HepG2 (cell line): ENCODE results near the gene BCKDHA. TPM values are rescaled to one million over a fixed set of nuclear protein-coding genes. Genes with fewer than 3 reads are reported as not detected.
A peak's percentile ranks its signal among the peaks of the same experiment; 100 is the strongest.

Source experiments
- AGO2 ChIP-seq: fragments of 200-400 bp; formaldehyde crosslinking; optimal IDR thresholded peaks from 2 replicates; pipeline ENCODE3; 2017; ENCODE audit warnings: mild to moderate bottlenecking, low read depth, low read length, moderate library complexity
- EZH2 ChIP-seq: conservative IDR thresholded peaks from 2 replicates; pipeline ENCODE4 v1.6.1; 2012; ENCODE audit warnings: mild to moderate bottlenecking, low read depth, low read length, moderate library complexity
- FOXC1 ChIP-seq: sonication (generic); formaldehyde crosslinking; IDR thresholded peaks from 2 replicates; pipeline ENCODE4 v1.8.0; 2022; ENCODE audit warnings: mild to moderate bottlenecking, missing genetic modification reagents, borderline replicate concordance
- HDAC2 ChIP-seq: sonication (generic); formaldehyde crosslinking; IDR thresholded peaks from 2 replicates; pipeline ENCODE4 v1.4.0; 2020; ENCODE audit warnings: missing genetic modification reagents
- HMGXB4 ChIP-seq, 2 experiments: sonication (generic) in 1 of 2; formaldehyde crosslinking in 1 of 2; IDR thresholded peaks; 2 replicates each; pipeline versions ENCODE4 v1.4.0 to v1.6.1; 2018 to 2020; ENCODE audit warnings: missing genetic modification reagents in 2 of 2, borderline replicate concordance in 1 of 2, low read depth in 1 of 2, mild to moderate bottlenecking in 1 of 2, missing biosample characterization in 1 of 2
- NCOA2 ChIP-seq: sonication (generic); formaldehyde crosslinking; IDR thresholded peaks from 2 replicates; pipeline ENCODE4 v1.8.0; 2022; ENCODE audit warnings: inconsistent platforms
- PRDM10 ChIP-seq: sonication (generic); formaldehyde crosslinking; IDR thresholded peaks from 2 replicates; pipeline ENCODE4 v1.4.0; 2020; ENCODE audit warnings: low read depth, missing genetic modification reagents
- SP5 ChIP-seq: IDR thresholded peaks from 2 replicates; pipeline ENCODE4 v1.6.1; 2016; ENCODE audit warnings: low read depth, borderline replicate concordance
- ZNF512 ChIP-seq: sonication (generic); formaldehyde crosslinking; IDR thresholded peaks from 2 replicates; pipeline ENCODE4 v1.4.0; 2020; ENCODE audit warnings: mild to moderate bottlenecking, missing genetic modification reagents
- ZNF543 ChIP-seq: sonication (generic); formaldehyde crosslinking; IDR thresholded peaks from 2 replicates; pipeline ENCODE4 v1.4.0; 2020; ENCODE audit warnings: mild to moderate bottlenecking, missing genetic modification reagents
- ZNF572 ChIP-seq: sonication (generic); formaldehyde crosslinking; IDR thresholded peaks from 2 replicates; pipeline ENCODE4 v1.5.1; 2020; ENCODE audit warnings: mild to moderate bottlenecking, missing genetic modification reagents
- ZSCAN20 ChIP-seq: sonication (generic); formaldehyde crosslinking; IDR thresholded peaks from 2 replicates; pipeline ENCODE4 v1.4.0; 2020; ENCODE audit warnings: missing genetic modification reagents, mild to moderate bottlenecking, borderline replicate concordance
- polyA plus RNA-seq, 8 experiments: library from polyadenylated mRNA; depleted of rRNA in 3 of 8; stranded (reverse) in 7 of 8; unstranded in 1 of 8; fragments of >200 nt; fragmentation: Illumina TruSeq in 4 of 8; extraction: Trizol in 4 of 8; gene quantifications; 2 replicates each; pipeline versions ENCODE4 v1.2.1 to v1.2.3, GENCODE V29; 2011 to 2016; ENCODE audit warnings: low read depth in 4 of 8, missing spikeins in 1 of 8, mixed read lengths in 1 of 8; ENCODE audit not compliant: insufficient read depth in 1 of 8
- total RNA-seq, 5 experiments: library from RNA; depleted of rRNA; stranded (reverse); fragments of >200 nt; fragmentation: Illumina TruSeq; extraction: Trizol; gene quantifications; 2 replicates each; pipeline ENCODE4 v1.2.3, GENCODE V29; 2016; ENCODE audit warnings: low read depth in 1 of 5
- TF ChIP-seq, protein P1 (sequence below): sonication (generic); formaldehyde crosslinking; IDR thresholded peaks from 2 replicates; pipeline ENCODE4 v1.4.0; 2020; ENCODE audit warnings: missing genetic modification reagents
- TF ChIP-seq, protein P2 (sequence below): sonication (generic); formaldehyde crosslinking; IDR thresholded peaks from 2 replicates; pipeline ENCODE4 v1.4.0; 2020; ENCODE audit warnings: missing genetic modification reagents
- TF ChIP-seq, protein P3 (sequence below): sonication (generic); formaldehyde crosslinking; IDR thresholded peaks from 2 replicates; pipeline ENCODE4 v1.5.0; 2020; ENCODE audit warnings: mild to moderate bottlenecking, missing genetic modification reagents, borderline replicate concordance

The BCKDHA gene
- total and polyA plus RNA-seq, 2 of the 13 experiments (the other 11 are each of a cell fraction or from before 2014, with no cell fraction given) = 11.8 to 31.5 TPM

DNA sequence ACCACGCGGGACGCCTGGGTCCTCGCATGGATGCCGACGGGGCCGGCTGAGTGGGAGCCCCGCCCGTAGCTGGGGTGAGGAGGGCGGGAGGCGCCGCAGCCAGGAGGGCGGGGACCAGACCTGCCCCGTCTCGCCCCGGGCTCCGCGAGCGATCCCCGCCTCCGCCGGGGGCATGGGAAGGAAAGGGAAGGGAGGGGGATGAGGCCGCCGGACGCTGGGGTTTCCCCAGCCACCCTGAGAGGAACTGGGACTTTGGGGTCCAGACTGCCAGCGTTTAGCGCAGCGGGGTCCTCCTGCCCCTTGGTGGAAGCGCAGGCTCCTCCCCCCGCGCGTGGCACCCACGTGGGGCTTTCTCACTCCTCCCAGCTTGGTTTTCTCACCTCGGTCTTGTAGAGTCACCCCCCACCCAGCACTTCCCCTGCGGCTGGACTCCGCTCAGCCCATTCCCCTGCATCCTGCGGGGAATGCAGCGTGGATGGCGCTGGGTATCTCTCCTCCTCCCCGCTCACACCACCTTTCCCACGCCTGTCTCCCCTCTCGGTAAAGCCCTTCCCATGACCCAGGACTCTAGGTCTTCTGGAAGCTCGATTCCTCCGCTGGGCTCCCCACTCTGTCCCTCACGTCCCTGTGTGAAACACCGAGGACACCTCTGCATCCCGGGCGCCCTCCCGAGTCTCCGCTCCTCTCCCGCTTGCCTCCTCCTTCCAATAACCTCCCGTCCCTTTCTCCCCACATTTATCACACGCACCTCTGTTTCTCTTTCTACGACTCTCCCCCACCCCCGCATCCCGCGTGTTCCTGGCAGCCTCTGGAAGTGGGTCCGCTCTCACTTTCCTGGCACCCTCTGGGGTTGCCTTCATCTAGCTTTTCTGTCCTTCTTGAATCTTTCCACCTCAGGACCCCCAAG lies 46.0 kb upstream of the BCKDHA start (continued):
- TF ChIP-seq HDAC2 (CRISPR knock-in tag) (0 out of 2 replicates have a peak, but pooled peaks have one; percentile 12), HMGXB4 (CRISPR knock-in tag; IDR thresholded peaks at IDR 0.05; ENCODE audit: borderline replicate concordance in 1 of 2, low read depth in 1 of 2) (peak in 1 of 2 experiments; percentile 23; a peak in 1 of 4 replicates), ZNF543 (CRISPR knock-in tag) (0 out of 2 replicates have a peak, but pooled peaks have one; percentile 40), NCOA2 (CRISPR knock-in tag) (no peak), ZNF512 (CRISPR knock-in tag) (no peak), PRDM10 (0 out of 2 replicates have a peak, but pooled peaks have one; percentile 4), FOXC1 (CRISPR knock-in tag) (no peak), ZSCAN20 (CRISPR knock-in tag) (no peak), ZNF572 (CRISPR knock-in tag) (no peak), SP5 (CRISPR knock-in tag) (peak; percentile 15; the same call in 1 of the 2 replicates), AGO2 (peak; percentile 70), EZH2 (no peak)
- TF ChIP-seq, protein P1, sequence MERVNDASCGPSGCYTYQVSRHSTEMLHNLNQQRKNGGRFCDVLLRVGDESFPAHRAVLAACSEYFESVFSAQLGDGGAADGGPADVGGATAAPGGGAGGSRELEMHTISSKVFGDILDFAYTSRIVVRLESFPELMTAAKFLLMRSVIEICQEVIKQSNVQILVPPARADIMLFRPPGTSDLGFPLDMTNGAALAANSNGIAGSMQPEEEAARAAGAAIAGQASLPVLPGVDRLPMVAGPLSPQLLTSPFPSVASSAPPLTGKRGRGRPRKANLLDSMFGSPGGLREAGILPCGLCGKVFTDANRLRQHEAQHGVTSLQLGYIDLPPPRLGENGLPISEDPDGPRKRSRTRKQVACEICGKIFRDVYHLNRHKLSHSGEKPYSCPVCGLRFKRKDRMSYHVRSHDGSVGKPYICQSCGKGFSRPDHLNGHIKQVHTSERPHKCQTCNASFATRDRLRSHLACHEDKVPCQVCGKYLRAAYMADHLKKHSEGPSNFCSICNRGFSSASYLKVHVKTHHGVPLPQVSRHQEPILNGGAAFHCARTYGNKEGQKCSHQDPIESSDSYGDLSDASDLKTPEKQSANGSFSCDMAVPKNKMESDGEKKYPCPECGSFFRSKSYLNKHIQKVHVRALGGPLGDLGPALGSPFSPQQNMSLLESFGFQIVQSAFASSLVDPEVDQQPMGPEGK (CRISPR knock-in tag) = peak; percentile 53
- TF ChIP-seq, protein P2, sequence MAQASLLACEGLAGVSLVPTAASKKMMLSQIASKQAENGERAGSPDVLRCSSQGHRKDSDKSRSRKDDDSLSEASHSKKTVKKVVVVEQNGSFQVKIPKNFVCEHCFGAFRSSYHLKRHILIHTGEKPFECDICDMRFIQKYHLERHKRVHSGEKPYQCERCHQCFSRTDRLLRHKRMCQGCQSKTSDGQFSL (CRISPR knock-in tag) = peak; percentile 28; the same call in 1 of the 2 replicates
- TF ChIP-seq, protein P3, sequence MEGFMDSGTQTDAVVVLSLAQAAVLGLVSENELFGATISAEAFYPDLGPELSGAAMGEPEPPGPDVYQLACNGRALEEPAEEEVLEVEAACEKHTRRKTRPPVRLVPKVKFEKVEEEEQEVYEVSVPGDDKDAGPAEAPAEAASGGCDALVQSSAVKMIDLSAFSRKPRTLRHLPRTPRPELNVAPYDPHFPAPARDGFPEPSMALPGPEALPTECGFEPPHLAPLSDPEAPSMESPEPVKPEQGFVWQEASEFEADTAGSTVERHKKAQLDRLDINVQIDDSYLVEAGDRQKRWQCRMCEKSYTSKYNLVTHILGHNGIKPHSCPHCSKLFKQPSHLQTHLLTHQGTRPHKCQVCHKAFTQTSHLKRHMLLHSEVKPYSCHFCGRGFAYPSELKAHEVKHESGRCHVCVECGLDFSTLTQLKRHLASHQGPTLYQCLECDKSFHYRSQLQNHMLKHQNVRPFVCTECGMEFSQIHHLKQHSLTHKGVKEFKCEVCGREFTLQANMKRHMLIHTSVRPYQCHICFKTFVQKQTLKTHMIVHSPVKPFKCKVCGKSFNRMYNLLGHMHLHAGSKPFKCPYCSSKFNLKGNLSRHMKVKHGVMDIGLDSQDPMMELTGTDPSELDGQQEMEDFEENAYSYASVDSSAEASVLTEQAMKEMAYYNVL = 0 out of 2 replicates have a peak, but pooled peaks have one; percentile 24
